GM18520 (cell line): Measurements from ENCODE around the gene DNAJC3.
A peak's percentile ranks its signal among the peaks of the same experiment; 100 is the strongest.

Experiments
- ATAC-seq: cut with Tn5 transposase; IDR thresholded peaks from one replicate; pipeline ENCODE4 v1.9.1; 2021; ENCODE audit not compliant: unreplicated experiment

DNAJC3 gene

DNA sequence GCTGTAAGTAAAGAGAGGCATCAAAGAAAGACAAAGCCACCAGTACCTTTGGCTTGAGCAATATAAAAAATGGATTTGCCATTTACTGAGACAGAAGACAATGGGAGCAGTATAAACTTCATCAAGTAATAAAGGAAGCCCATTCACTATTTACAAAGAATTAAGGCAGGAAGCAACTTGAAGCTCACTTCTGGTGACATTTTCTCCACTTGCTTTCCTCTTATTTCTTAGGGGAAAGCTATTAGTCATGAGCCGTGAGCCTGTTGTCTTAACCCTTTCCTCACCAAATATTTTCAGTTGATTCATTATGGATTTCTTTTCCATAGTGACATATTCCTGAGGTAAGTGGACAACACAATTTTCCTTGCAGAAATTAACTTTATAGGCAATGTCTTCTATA, 156.8 kb downstream of the DNAJC3 start:
- no peak for ATAC-seq

DNA sequence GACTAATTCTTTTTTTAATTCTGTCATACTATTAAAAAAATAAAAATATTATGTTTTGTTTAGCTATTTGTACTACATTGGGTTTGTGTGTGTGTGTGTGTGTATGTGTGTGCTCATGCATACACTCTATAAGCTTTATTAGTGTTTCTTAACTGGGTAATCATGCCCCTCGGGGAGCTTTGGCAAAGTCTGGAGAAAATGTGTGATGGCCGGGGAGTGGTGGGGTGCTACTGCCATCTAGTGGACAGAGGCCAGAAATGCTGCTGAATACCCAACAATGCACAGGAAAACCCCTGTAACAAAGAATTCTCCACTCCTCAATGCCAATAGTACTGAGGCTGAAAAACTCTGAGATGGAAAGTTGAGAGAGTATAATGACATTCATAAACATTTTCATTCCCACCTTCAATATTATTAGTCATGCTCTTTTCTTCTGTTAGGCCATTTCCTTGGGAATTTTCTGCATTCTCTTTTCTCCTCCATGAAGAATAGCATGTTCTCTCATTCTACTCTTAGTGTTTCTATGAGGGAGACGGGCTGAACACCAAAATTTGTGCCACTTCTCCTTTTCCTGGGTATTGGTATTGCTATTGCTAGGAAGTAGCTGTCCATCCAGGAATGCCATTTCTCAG, 157.3 kb downstream of the DNAJC3 start:
- peak; percentile 59 for ATAC-seq

DNA sequence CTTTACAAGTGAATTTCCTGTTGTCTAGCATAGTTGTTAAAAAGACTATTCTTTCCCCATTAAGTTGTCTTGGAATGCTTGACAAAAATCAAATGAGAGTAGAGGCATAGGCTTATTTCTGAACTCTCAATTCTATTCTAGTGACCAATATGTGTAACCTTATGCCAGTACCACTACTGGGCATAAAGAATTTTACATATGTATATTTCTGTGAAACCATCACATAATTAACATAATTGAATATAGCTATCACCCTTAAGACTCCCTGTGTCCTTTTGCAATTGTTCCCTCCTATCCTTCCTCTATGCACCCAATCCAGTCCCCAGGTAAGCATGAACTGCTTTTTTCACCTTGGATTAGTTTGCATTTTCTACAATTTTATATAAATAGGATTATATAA, 165.0 kb downstream of the DNAJC3 start:
- ATAC-seq = no peak

GRCh38 chr13:95842898-95843297, 166.0 kb downstream of the DNAJC3 start:
- no peak for ATAC-seq
